GM12878 (cell line): ENCODE measurements around the gene THOC6. TPM values are rescaled to one million over a fixed set of nuclear protein-coding genes. Genes with fewer than 3 reads are reported as not detected.

Experiments
- ATF2 ChIP-seq: IDR thresholded peaks from 2 replicates; pipeline ENCODE4 v1.6.1; 2012; ENCODE audit warnings: low read length, inconsistent platforms
- BCL3 ChIP-seq: IDR thresholded peaks from 2 replicates; pipeline ENCODE4 v1.6.1; 2011; ENCODE audit warnings: borderline replicate concordance, low read depth, mild to moderate bottlenecking, moderate library complexity, low read length; ENCODE audit not compliant: insufficient read depth, poor library complexity, severe bottlenecking
- BHLHE40 ChIP-seq, 2 experiments: fragments of 450-650 bp in 1 of 2; IDR thresholded peaks; 2 replicates each; pipeline ENCODE4 v1.6.1; 2011 to 2017; ENCODE audit warnings: low read depth in 2 of 2, borderline replicate concordance in 1 of 2, improper control_type of control experiment in 1 of 2, low read length in 1 of 2, mild to moderate bottlenecking in 1 of 2
- CBFB ChIP-seq: IDR thresholded peaks from 2 replicates; pipeline ENCODE4 v1.6.1; 2016; ENCODE audit warnings: antibody characterized with exemption, low read depth
- DPF2 ChIP-seq: fragments of 450-650 bp; IDR thresholded peaks from 2 replicates; pipeline ENCODE4 v1.6.1; 2017; ENCODE audit warnings: mild to moderate bottlenecking
- EGR1 ChIP-seq, 2 experiments: IDR thresholded peaks; 1 replicate in 1 of 2; 2 replicates in 1 of 2; pipeline ENCODE4 v1.6.1; 2011 to 2012; ENCODE audit warnings: low read depth in 2 of 2, low read length in 2 of 2, borderline replicate concordance in 1 of 2, mild to moderate bottlenecking in 1 of 2, moderate library complexity in 1 of 2
- IRF5 ChIP-seq: fragments of 450-650 bp; IDR thresholded peaks from 2 replicates; pipeline ENCODE4 v1.6.1; 2017; ENCODE audit warnings: borderline replicate concordance
- KAT2A ChIP-seq: conservative IDR thresholded peaks from 2 replicates; pipeline ENCODE4 v1.6.1; 2011; ENCODE audit warnings: low read depth, low read length; ENCODE audit not compliant: control insufficient read depth
- MAX ChIP-seq: IDR thresholded peaks from 2 replicates; pipeline ENCODE4 v1.6.1; 2012; ENCODE audit warnings: low read depth, low read length, improper control_type of control experiment
- MLLT1 ChIP-seq: fragments of 450-650 bp; IDR thresholded peaks from 2 replicates; pipeline ENCODE4 v1.6.1; 2016; ENCODE audit warnings: mild to moderate bottlenecking
- NFIC ChIP-seq: IDR thresholded peaks from 2 replicates; pipeline ENCODE4 v1.6.1; 2012; ENCODE audit warnings: low read depth, mild to moderate bottlenecking, inconsistent platforms, low read length, moderate library complexity
- PKNOX1 ChIP-seq: fragments of 450-650 bp; IDR thresholded peaks from 2 replicates; pipeline ENCODE4 v1.6.1; 2016; ENCODE audit warnings: mild to moderate bottlenecking
- PML ChIP-seq: IDR thresholded peaks from 2 replicates; pipeline ENCODE4 v1.6.1; 2012; ENCODE audit warnings: low read length, inconsistent platforms
- RAD21 ChIP-seq: IDR thresholded peaks from 2 replicates; pipeline ENCODE4 v1.6.1; 2011; ENCODE audit warnings: mild to moderate bottlenecking, low read depth, low read length, moderate library complexity; ENCODE audit not compliant: insufficient read depth
- RAD51 ChIP-seq: fragments of 450-650 bp; IDR thresholded peaks from 2 replicates; pipeline ENCODE4 v1.6.1; 2016; ENCODE audit warnings: moderate library complexity, mild to moderate bottlenecking, inconsistent platforms
- SPI1 ChIP-seq: IDR thresholded peaks from 2 replicates; pipeline ENCODE4 v1.6.1; 2011; ENCODE audit warnings: low read depth, mild to moderate bottlenecking, low read length, moderate library complexity, borderline replicate concordance; ENCODE audit not compliant: insufficient read depth
- STAT1 ChIP-seq: fragments of 450-650 bp; conservative IDR thresholded peaks from 2 replicates; pipeline ENCODE4 v1.6.1; 2014; ENCODE audit warnings: antibody characterized with exemption, mild to moderate bottlenecking
- ZBTB33 ChIP-seq: fragments of 450-650 bp; IDR thresholded peaks from 2 replicates; pipeline ENCODE4 v1.6.1; 2017; ENCODE audit warnings: mild to moderate bottlenecking
- polyA plus RNA-seq, 11 experiments: library from polyadenylated mRNA; depleted of rRNA in 4 of 11; unstranded in 6 of 11; stranded (reverse) in 5 of 11; fragments of >200 nt; fragmentation: Nextera tagmentation in 4 of 11; fragmentation: Illumina TruSeq in 1 of 11; extraction: Ambion mirVana in 4 of 11; extraction: Trizol in 1 of 11; gene quantifications; 1 replicate in 1 of 11; 2 replicates in 10 of 11; pipeline versions ENCODE4 v1.2.1 to v1.2.3, GENCODE V29; 2011 to 2016; ENCODE audit warnings: inconsistent platforms in 2 of 11, missing spikeins in 2 of 11, low read depth in 1 of 11
- total RNA-seq, 4 experiments: library from RNA; depleted of rRNA in 3 of 4; stranded (reverse); fragments of >200 nt in 3 of 4; fragmentation: Illumina TruSeq in 1 of 4; extraction: Trizol in 1 of 4; gene quantifications; 2 replicates each; pipeline versions ENCODE4 v1.2.1 to v1.2.3, GENCODE V29; 2013 to 2021

Gene THOC6
- total and polyA plus RNA-seq, 10 of the 15 experiments (the other 5 are each of a cell fraction or from before 2014, with no cell fraction given) = 1.0 to 54.4 (median 27.9) TPM

- TF ChIP-seq ZBTB33 = no peak
- TF ChIP-seq STAT1 = no peak
- TF ChIP-seq RAD51 = no peak
- TF ChIP-seq EGR1 (IDR thresholded peaks at IDR 0.05; ENCODE audit: borderline replicate concordance in 1 of 2, low read depth in 2 of 2, low read length in 2 of 2) = no peak
- TF ChIP-seq MAX = no peak; the same call in 1 of the 2 replicates
- no peak for TF ChIP-seq PML
- TF ChIP-seq CBFB = no peak
- TF ChIP-seq BCL3 = no peak
- TF ChIP-seq PKNOX1 = no peak
- TF ChIP-seq RAD21 = no peak
- peak; percentile 88 for TF ChIP-seq DPF2
- no peak for TF ChIP-seq SPI1
- peak in 1 of 2 experiments; percentile 24; a peak in 1 of 4 replicates for TF ChIP-seq BHLHE40 (IDR thresholded peaks at IDR 0.05; ENCODE audit: borderline replicate concordance in 1 of 2, low read depth in 2 of 2, low read length in 1 of 2)
- no peak; the same call in 1 of the 2 replicates for TF ChIP-seq ATF2
- no peak for TF ChIP-seq NFIC
- TF ChIP-seq IRF5 = no peak
- no peak for TF ChIP-seq KAT2A
- TF ChIP-seq MLLT1 = no peak
Observed at GRCh38 chr16:3065069-3065741, 41.4 kb downstream of the THOC6 start, which contains the start of gene IL32 (continued).
